Pancreas (tissue), 10 donors: ENCODE results near the gene ATF4. TPM values are rescaled to one million over a fixed set of nuclear protein-coding genes. Genes with fewer than 3 reads are reported as not detected.

Source experiments
- ATAC-seq, 4 donors: fragments of 200-7000 bp; cut with Tn5 transposase; one replicate each; pipeline versions ENCODE4 v1.8.0 to v1.9.1; 2020; ENCODE audit warnings: mild to moderate bottlenecking in 4 of 4, moderate library complexity in 4 of 4
- DNase-seq, 6 donors: peaks; one replicate each; pipeline ENCODE4 v3.0.0-alpha.2; 2020
- FAIRE-seq: peaks from 2 replicates; lab custom pipeline; 2012; peaks lifted over from hg19 to GRCh38; lab: Jason Lieb, UNC
- H3K27ac ChIP-seq, 4 donors: fragments of 200-600 bp; sonication (generic); 1 replicate in 3 of 4; 2 replicates in 1 of 4; pipeline versions ENCODE4 v1.5.0 to v1.8.0; 2020
- H3K27me3 ChIP-seq, 4 donors: fragments of 200-600 bp; one replicate each; pipeline ENCODE4 v1.8.0; 2021
- H3K36me3 ChIP-seq, 3 donors: fragments of 200-600 bp; sonication (generic) in 1 of 3; one replicate each; pipeline versions ENCODE4 v1.5.0 to v1.8.0; 2020 to 2021
- H3K4me1 ChIP-seq, 3 donors: fragments of 200-600 bp; one replicate each; pipeline ENCODE4 v1.8.0; 2021
- H3K4me3 ChIP-seq, 4 donors: fragments of 200-600 bp; sonication (generic) in 2 of 4; one replicate each; pipeline versions ENCODE4 v1.5.0 to v1.8.0; 2020 to 2021
- H3K9me3 ChIP-seq, 4 donors: fragments of 200-600 bp; one replicate each; pipeline ENCODE4 v1.8.0; 2021
- CTCF ChIP-seq, 4 donors: fragments of 200-600 bp; sonication (generic) in 3 of 4; IDR thresholded peaks; one replicate each; pipeline versions ENCODE4 v1.5.0 to v1.8.0; 2021; ENCODE audit warnings: antibody characterized with exemption in 4 of 4
- WGBS, 2 donors: extraction: QIAGEN DNeasy Blood & Tissue Kit; methylation state at CpG; one replicate each; pipeline ENCODE4 v1.1.7; 2013; 5-methylcytosine and 5-hydroxymethylcytosine counted together
- intact Hi-C, 3 donors: fragments of 100-400 bp; cut with DNase I; formaldehyde crosslinking; loops; one replicate each; pipeline versions ENCODE4 v1.11.1 to v1.14.2; 2022
- polyA plus RNA-seq, 2 donors: library from polyadenylated mRNA; stranded (reverse); fragments of 200-250 nt; gene quantifications; one replicate each; pipeline ENCODE4 v1.2.3, GENCODE V29; 2013
- total RNA-seq, 6 donors: library from RNA; stranded (reverse); fragmentation: NEBNext Ultra II Directional in 4 of 6; extraction: Animal tissue kit (Norgen Biotek cat#: 25700) in 4 of 6; gene quantifications; one replicate each; pipeline versions ENCODE4 v1.2.1 to v1.2.4, GENCODE V29; 2021 to 2023
- donor health status: healthy with polysubstance abuse.
- donor health status: DM: no; HTN: no; CAD: no; lungs with moderate emphysema.
- donor health status: DM: no; HTN: no; CAD: no.
- donor health status: control.
- donor health status: control.
- donor health status: Bipolar disorder and iron deficiency.
- donor health status: DM: yes; HTN: yes; CAD: no.
- donor health status: DM: no; HTN: no; CAD: no.
- donor health status: DM: no; HTN: no; CAD: no.
- donor health status: DM: yes; HTN: yes; CAD: no.

ATF4 gene
- total and polyA plus RNA-seq, 8 donors: 155 to 472 (median 258) TPM

- no peaks in the 10 kb centered on the region for H3K4me1 ChIP-seq
- H3K27ac ChIP-seq: no peak overlapping the region
- no peak for TF ChIP-seq CTCF (IDR thresholded peaks at IDR 0.05)
- H3K4me3 ChIP-seq: no peak overlapping the region
- no peak for DNase-seq
- 70 to 78% methylated on average over 3 of the region's 3 CpGs for WGBS, 2 donors
- H3K27me3 ChIP-seq: no peaks in the 10 kb centered on the region
- no peak for ATAC-seq
- intact Hi-C loops: no loop called here
- FAIRE-seq: no peak
- H3K9me3 ChIP-seq: no peaks in the 10 kb centered on the region
- H3K36me3 ChIP-seq: no peaks in the 10 kb centered on the region
These were observed 49.9 kb downstream of the ATF4 start for GRCh38 chr22:39570226-39570625.

GRCh38 chr22:39570665-39571064, 50.3 kb downstream of the ATF4 start, which contains the start of gene CACNA1I:
TSS of gene CACNA1I (plus strand) at chr22:39570753. CDS start at chr22:39570753, 0 bp downstream.
- H3K27me3 ChIP-seq: no peaks in the 10 kb centered on the region
- no peaks in the 10 kb centered on the region for H3K36me3 ChIP-seq
- no peak within 1 kb of the TSS for H3K27ac ChIP-seq
- intact Hi-C loops: no loop called here
- no peak for ATAC-seq
- TF ChIP-seq CTCF (IDR thresholded peaks at IDR 0.05): no peak
- H3K4me1 ChIP-seq: no peaks in the 10 kb centered on the region
- FAIRE-seq: no peak
- no peak within 1 kb of the TSS for H3K4me3 ChIP-seq
- no peaks in the 10 kb centered on the region for H3K9me3 ChIP-seq
- 75 to 80% methylated on average over 12 to 14 of the region's 14 CpGs for WGBS, 2 donors
- DNase-seq: no peak

- ATAC-seq (no peak), DNase-seq (no peak), FAIRE-seq (no peak)
- H3K4me1 ChIP-seq: no peaks in the 10 kb centered on the region
- H3K4me3 ChIP-seq: no peak overlapping the region
- 39 to 57% methylated on average over 1 of the region's 1 CpG for WGBS, 2 donors
- H3K9me3 ChIP-seq: no peaks in the 10 kb centered on the region
- intact Hi-C loops: no loop called here
- no peak overlapping the region for H3K27ac ChIP-seq
- no peaks in the 10 kb centered on the region for H3K36me3 ChIP-seq
- TF ChIP-seq CTCF (IDR thresholded peaks at IDR 0.05): no peak
- H3K27me3 ChIP-seq: no peaks in the 10 kb centered on the region
These were observed 51.2 kb downstream of the ATF4 start for GRCh38 chr22:39571538-39571937.

Other genes with a start within 250 kb of the ATF4 start
- 1,000 to 10,000 TPM; 1,199 to 2,601 (median 1,706) TPM for gene RPL3, start 200.9 kb upstream of the ATF4 start, total RNA-seq
- gene RPL3, start 200.9 kb upstream of the ATF4 start, polyA plus RNA-seq: 1,000 to 10,000 TPM; 1,506 to 2,659 TPM
- 10 to 100 TPM; 12.2 to 26.8 (median 15.7) TPM for gene SYNGR1, start 170.6 kb upstream of the ATF4 start, total RNA-seq
- gene SYNGR1, start 170.6 kb upstream of the ATF4 start, polyA plus RNA-seq: 10 to 100 TPM; 18.0 to 19.3 TPM
- 10 to 100 TPM in 5 of 6 donors, 1 to 10 TPM in 1; 8.4 to 16.9 (median 15.1) TPM for gene TAB1, start 120.8 kb upstream of the ATF4 start, total RNA-seq
- gene TAB1, start 120.8 kb upstream of the ATF4 start, polyA plus RNA-seq: 10 to 100 TPM; 13.5 to 16.7 TPM
- 1 to 10 TPM; 1.6 to 4.2 (median 2.5) TPM for gene MGAT3, start 63.5 kb upstream of the ATF4 start, total RNA-seq
- 1 to 10 TPM; 1.5 to 1.9 TPM for gene MGAT3, start 63.5 kb upstream of the ATF4 start, polyA plus RNA-seq
- 10 to 100 TPM in 5 of 6 donors, 1 to 10 TPM in 1; 8.8 to 15.1 (median 12.7) TPM for gene MIEF1, start 18.3 kb upstream of the ATF4 start, total RNA-seq
- 1 to 10 TPM; 6.3 TPM for gene MIEF1, start 18.3 kb upstream of the ATF4 start, polyA plus RNA-seq
- 10 to 100 TPM; 25.9 to 50.8 (median 33.7) TPM for gene RPS19BP1, start 12.2 kb downstream of the ATF4 start, total RNA-seq
- 100 to 1,000 TPM; 113 to 117 TPM for gene RPS19BP1, start 12.2 kb downstream of the ATF4 start, polyA plus RNA-seq
- gene CACNA1I, start 50.2 kb downstream of the ATF4 start, total RNA-seq: under 1 TPM; 0.04 to 0.09 (median 0.06) TPM
- under 1 TPM; 0.15 to 0.21 TPM for gene CACNA1I, start 50.2 kb downstream of the ATF4 start, polyA plus RNA-seq